Endodermal cell (in vitro differentiated cells): ENCODE measurements around the gene FUT7. TPM values are rescaled to one million over a fixed set of nuclear protein-coding genes. Genes with fewer than 3 reads are reported as not detected.
A peak's percentile ranks its signal among the peaks of the same experiment; 100 is the strongest.

Source experiments
- DNase-seq: peaks from one replicate; pipeline ENCODE4 v3.0.0-alpha.2; 2017
- H3K27ac ChIP-seq: 2 replicates; pipeline ENCODE4 v1.5.1; 2013; ENCODE audit warnings: mild to moderate bottlenecking, low read depth, low read length, moderate library complexity
- H3K27me3 ChIP-seq: 2 replicates; pipeline ENCODE4 v1.6.1; 2013; ENCODE audit warnings: mild to moderate bottlenecking, low read length, moderate library complexity; ENCODE audit not compliant: insufficient read depth, control insufficient read depth, poor library complexity, severe bottlenecking
- H3K36me3 ChIP-seq: 2 replicates; pipeline ENCODE4 v1.7.0; 2013; ENCODE audit warnings: mild to moderate bottlenecking, low read length, moderate library complexity; ENCODE audit not compliant: control insufficient read depth, insufficient read depth
- H3K4me1 ChIP-seq: one replicate; pipeline ENCODE4 v1.7.0; 2013; ENCODE audit warnings: low read length; ENCODE audit not compliant: control insufficient read depth, insufficient read depth
- H3K4me3 ChIP-seq: 2 replicates; pipeline ENCODE4 v1.5.1; 2013; ENCODE audit warnings: mild to moderate bottlenecking, low read length, moderate library complexity
- H3K9ac ChIP-seq: 2 replicates; pipeline ENCODE4 v1.6.1; 2013; ENCODE audit warnings: mild to moderate bottlenecking, low read length, moderate library complexity; ENCODE audit not compliant: poor library complexity, severe bottlenecking; ENCODE audit errors: extremely low read depth
- H3K9me3 ChIP-seq: 2 replicates; pipeline ENCODE4 v1.6.1; 2013; ENCODE audit warnings: mild to moderate bottlenecking, low read length, moderate library complexity; ENCODE audit not compliant: control insufficient read depth
- H3K27ac Mint-ChIP-seq: 2 replicates; pipeline ENCODE4 v1.8.0; 2020; ENCODE audit warnings: mixed read lengths
- H3K27me3 Mint-ChIP-seq: 2 replicates; pipeline ENCODE4 v1.8.0; 2021; ENCODE audit warnings: mild to moderate bottlenecking, mixed read lengths; ENCODE audit not compliant: insufficient read depth
- H3K36me3 Mint-ChIP-seq: 2 replicates; pipeline ENCODE4 v1.8.0; 2020; ENCODE audit warnings: low read depth, mixed read lengths
- H3K4me1 Mint-ChIP-seq: 2 replicates; pipeline ENCODE4 v1.8.0; 2020; ENCODE audit warnings: mixed read lengths
- H3K4me3 Mint-ChIP-seq: 2 replicates; pipeline ENCODE4 v1.8.0; 2020; ENCODE audit warnings: mild to moderate bottlenecking, moderate library complexity, mixed read lengths
- H3K9me3 Mint-ChIP-seq: 2 replicates; pipeline ENCODE4 v1.8.0; 2020; ENCODE audit warnings: mild to moderate bottlenecking, mixed read lengths
- CTCF ChIP-seq: fragments of 200-600 bp; sonication (generic); conservative IDR thresholded peaks from 2 replicates; pipeline ENCODE4 v1.5.0; 2021; ENCODE audit warnings: antibody characterized with exemption, mild to moderate bottlenecking
- WGBS, 2 experiments: methylation state at CpG; one replicate each; pipeline versions ENCODE4 v1.1.5 to v1.1.7; 2013; ENCODE audit warnings: missing lambda C conversion rate in 2 of 2, mixed read lengths in 1 of 2; ENCODE audit not compliant: insufficient coverage in 1 of 2, insufficient read length in 1 of 2; 5-methylcytosine and 5-hydroxymethylcytosine counted together
- total RNA-seq, 2 donors: library from RNA; stranded (reverse); fragmentation: NEBNext Ultra II Directional in 1 of 2; extraction: Animal tissue kit (Norgen Biotek cat#: 25700) in 1 of 2; gene quantifications; 2 replicates in 1 of 2; 3 replicates in 1 of 2; pipeline ENCODE4 v1.2.1, GENCODE V29; 2021

Gene FUT7
- total RNA-seq, 2 donors from 2014 or later: not detected

DNA sequence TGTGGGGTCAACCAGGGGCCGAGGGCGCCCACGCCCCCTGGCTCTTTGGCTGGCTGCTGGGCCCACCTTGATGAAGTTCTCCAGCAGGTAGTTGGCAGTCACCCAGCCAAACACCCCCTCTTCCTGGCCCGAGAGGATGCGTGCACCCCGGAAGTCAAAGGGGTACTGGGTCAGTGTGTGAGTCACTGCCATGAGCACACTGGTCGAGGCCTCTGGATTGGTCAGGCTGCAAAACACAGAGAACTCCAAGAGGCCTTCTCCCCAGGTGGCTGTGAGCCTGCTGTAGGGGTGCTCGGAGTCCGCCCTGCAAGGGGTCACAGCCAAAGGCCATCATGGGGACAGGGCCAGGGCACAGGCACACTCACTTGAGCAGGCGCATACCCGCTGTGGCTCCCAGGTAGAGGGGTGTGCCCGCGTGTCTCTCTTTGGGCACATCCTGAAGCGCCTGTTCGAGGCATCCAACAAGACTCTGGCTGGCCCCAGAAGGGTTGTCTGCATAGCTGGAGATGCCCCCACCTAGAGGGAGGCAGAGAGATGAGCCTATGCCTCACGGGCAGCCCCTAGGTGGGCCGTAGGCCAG, 19.3 kb upstream of the FUT7 start:
- H3K9me3 Mint-ChIP-seq: no peaks in the 10 kb centered on the region

GRCh38 chr9:137050570-137050969, 18.7 kb upstream of the FUT7 start:
- Mint-ChIP-seq H3K4me3 (no peak overlapping the region), H3K4me1 (peaks cover 2% of the 10 kb centered on the region), H3K27me3 (peaks cover 67% of the 10 kb centered on the region), H3K36me3 (no peaks in the 10 kb centered on the region), H3K9me3 (no peaks in the 10 kb centered on the region), H3K27ac (no peak overlapping the region)
- DNase-seq: no peak
- no peak for TF ChIP-seq CTCF
- peaks cover 81% of the 10 kb centered on the region for H3K27me3 ChIP-seq
- 71 to 80% methylated on average over 4 to 5 of the region's 5 CpGs for WGBS, 2 experiments
- no peaks in the 10 kb centered on the region for H3K36me3 ChIP-seq
- H3K4me1 ChIP-seq: no peaks in the 10 kb centered on the region
- H3K4me3 ChIP-seq: no peak overlapping the region
- H3K9me3 ChIP-seq: no peaks in the 10 kb centered on the region
- H3K9ac ChIP-seq: no peak overlapping the region
- no peak overlapping the region for H3K27ac ChIP-seq

More for the DNA sequence above, 19.3 kb upstream of the FUT7 start:
- Histone ChIP-seq H3K27me3 (peaks cover 81% of the 10 kb centered on the region), H3K36me3 (no peaks in the 10 kb centered on the region), H3K9ac (no peak overlapping the region), H3K4me1 (no peaks in the 10 kb centered on the region), H3K27ac (no peak overlapping the region), H3K4me3 (no peak overlapping the region), H3K9me3 (no peaks in the 10 kb centered on the region)
- Mint-ChIP-seq H3K27ac (no peak overlapping the region), H3K4me1 (peaks cover 2% of the 10 kb centered on the region), H3K27me3 (peaks cover 69% of the 10 kb centered on the region), H3K4me3 (no peak overlapping the region), H3K36me3 (no peaks in the 10 kb centered on the region)
- TF ChIP-seq CTCF: no peak
- DNase-seq: no peak
- 90 to 97% methylated on average over 13 to 17 of the region's 17 CpGs for WGBS, 2 experiments

- Histone ChIP-seq H3K9me3 (no peaks in the 10 kb centered on the region), H3K27ac (no peak overlapping the region), H3K9ac (no peak overlapping the region), H3K4me3 (no peak overlapping the region), H3K4me1 (peaks cover 3% of the 10 kb centered on the region), H3K36me3 (no peaks in the 10 kb centered on the region), H3K27me3 (peaks cover 84% of the 10 kb centered on the region)
- peak; percentile 83 for TF ChIP-seq CTCF
- Mint-ChIP-seq H3K4me3 (no peak overlapping the region), H3K27ac (no peak overlapping the region), H3K9me3 (no peaks in the 10 kb centered on the region), H3K4me1 (peaks cover 2% of the 10 kb centered on the region), H3K27me3 (peaks cover 72% of the 10 kb centered on the region), H3K36me3 (no peaks in the 10 kb centered on the region)
- peak; percentile 90 for DNase-seq
- 50 to 51% methylated on average over 14 to 38 of the region's 38 CpGs for WGBS, 2 experiments
Measured at GRCh38 chr9:137049544-137050449, 17.9 kb upstream of the FUT7 start.
